GM21447 (cell line): ENCODE measurements around the gene MACROD2.
"Not testable (repeated sequence)": the region's sequence is repeated elsewhere in the genome, so short reads cannot be mapped to it uniquely, and the experiment has no call there.

Source experiments
- ATAC-seq: cut with Tn5 transposase; IDR thresholded peaks from one replicate; pipeline ENCODE4 v1.9.1; 2021; ENCODE audit not compliant: unreplicated experiment

The MACROD2 gene

DNA sequence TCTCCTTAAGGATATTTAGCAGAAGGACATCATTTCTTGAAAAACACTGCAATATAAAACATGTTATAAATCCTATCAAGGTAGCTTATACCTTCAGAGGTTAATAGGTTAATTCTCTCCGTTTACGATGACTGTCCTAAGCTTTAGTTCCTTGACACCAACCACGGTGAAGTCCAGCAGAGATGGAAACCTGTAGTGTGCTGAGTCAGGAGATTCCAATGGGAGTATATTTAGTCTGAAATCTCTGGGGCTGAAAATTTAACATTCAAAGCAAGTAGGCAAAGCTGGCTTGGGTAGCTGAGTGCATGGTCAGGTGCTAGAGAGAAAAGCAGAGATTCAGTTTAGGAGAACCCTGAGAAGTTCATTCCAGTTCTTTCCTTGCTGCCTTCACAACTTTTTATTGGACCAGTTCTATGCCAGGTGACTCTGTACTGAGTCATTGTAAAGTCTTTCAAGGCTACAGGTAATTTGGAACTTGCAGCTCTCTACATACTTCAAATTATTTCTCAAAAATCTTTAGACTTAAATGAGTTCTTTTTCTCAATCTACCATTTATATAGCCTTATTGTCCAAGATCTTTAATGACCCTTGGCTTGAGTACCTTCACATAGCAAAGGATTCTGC lies 1351.5 kb downstream of the MACROD2 start:
- no peak for ATAC-seq

DNA sequence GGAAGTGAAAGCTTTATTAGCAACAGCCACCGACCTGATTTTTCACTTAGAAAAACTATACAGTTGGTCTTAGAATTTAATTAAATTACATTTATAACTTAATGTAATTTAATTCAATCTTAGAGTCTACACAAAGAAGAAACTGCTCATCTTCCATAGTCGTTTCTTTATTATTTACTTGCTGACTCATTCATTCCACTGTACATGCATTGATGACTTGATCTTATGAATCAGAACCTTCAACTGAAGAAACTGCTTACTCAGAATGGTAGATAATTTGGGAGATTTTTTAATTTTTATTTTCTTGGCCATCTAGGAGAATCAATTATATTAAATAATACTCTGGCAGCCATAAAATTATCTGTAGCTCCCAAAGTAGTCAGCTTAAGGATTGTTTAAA lies 1363.7 kb downstream of the MACROD2 start:
- no peak for ATAC-seq

DNA sequence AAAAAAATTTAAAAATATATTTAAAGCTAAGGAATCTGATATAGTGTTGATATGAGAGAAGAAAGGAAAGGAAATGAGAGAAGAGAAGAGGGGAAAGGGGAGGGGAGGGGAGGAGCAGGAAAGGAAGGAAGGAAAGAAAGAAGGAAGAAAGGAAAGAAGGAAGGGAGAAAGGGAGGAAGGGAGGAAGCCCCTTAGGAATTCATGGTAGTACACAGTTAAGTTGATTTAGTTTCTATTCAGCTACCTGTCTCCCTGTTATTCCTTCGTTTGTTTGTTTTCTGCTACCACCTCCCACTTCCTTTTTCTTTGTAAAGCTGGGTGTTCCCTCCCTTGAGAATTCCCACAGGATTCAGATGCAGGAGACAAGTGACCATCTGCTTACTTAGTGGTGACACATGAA lies 1367.5 kb downstream of the MACROD2 start:
- no peak for ATAC-seq

DNA sequence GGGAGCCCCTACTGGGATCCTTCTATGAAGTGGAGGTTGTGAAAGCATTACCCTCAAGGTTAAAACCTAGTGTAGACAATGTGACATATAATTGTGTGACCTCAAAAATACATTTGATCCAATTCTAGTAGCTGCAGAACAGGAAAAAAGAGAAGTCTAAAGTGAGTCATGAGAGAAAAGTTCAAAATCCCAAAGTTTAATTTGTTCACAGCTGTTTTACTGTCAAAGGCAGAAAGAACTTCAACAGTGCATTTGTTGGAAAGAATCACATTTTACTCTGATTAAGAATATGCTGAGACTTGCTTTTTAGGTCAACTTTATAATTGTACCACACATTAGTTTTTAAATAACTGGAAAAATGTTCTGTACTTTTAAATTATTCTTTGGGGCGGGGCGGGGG lies 1369.5 kb downstream of the MACROD2 start:
- ATAC-seq = no peak

DNA sequence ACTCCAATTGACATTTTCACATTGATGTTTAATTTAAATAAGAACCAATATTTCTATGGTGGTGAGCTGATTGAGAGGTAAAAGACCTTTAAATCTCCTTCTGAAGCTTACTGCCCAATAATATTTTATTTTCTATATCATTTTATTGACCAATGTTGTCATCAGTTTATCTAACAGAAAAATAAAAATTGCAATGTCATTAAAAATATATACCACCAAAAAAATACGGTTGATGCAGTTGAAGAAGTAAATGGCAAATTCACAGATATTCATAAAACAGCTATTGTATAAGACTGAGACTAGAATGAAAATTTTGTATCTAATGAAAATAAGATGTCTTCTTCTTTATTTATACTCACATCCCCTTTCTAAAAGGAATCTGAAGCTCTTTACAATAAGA lies 1375.1 kb downstream of the MACROD2 start:
- no peak for ATAC-seq

DNA sequence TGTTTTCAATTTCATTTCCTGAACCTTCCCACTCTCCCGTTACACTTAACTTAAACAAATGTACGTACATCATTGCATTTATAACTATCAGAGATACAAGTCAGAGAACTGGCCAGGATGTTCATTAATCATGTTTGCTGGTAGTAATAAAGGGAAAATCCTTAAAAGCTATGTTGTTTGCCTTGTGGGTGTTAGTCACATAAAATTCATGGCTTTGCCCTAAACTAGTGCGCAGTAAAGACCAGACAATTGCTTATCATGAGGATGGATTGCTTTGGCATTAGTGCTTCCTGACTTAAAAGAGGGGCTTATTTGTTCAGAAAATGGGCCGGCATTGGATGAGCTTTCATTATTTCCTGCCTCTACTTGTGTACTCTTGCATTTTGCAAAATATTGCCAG lies 1379.4 kb downstream of the MACROD2 start:
- ATAC-seq = no peak

DNA sequence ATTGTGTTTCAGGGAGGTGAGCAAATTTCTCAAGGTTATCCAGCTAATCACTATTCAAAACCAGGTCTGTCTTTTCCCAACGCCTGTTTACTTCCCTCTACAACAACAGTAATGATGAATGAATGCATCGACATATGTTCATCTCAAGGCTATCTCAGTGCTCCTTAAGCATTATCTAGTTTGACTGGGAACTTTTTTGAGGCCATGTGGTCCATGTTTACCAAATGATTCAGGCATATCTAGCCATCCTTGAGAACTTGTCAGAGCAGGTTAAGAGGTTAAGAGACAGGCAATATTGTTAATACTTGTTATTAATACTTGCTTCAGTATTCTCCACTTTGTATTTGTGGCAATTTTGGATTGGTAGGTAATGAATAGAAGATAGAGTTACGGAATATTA lies 1380.5 kb downstream of the MACROD2 start:
- ATAC-seq = no peak

DNA sequence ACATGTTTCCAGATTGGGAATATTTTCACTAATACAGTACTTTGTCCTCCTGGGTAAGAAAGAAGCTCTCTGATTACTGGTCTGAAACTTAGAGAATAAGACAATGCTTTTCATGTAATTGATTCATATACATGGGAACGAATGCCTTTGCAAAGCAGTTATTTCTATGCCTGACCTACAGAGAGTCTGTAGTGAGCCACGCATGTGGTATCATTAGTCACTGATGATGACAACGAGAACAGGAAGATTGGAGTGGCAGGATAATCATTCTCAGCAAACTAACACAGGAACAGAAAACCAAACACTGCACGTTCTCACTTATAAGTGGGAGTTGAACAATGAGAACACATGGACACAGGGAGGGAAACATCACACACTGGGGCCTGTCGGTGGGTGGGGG lies 1382.3 kb downstream of the MACROD2 start:
- ATAC-seq = not testable (repeated sequence)

DNA sequence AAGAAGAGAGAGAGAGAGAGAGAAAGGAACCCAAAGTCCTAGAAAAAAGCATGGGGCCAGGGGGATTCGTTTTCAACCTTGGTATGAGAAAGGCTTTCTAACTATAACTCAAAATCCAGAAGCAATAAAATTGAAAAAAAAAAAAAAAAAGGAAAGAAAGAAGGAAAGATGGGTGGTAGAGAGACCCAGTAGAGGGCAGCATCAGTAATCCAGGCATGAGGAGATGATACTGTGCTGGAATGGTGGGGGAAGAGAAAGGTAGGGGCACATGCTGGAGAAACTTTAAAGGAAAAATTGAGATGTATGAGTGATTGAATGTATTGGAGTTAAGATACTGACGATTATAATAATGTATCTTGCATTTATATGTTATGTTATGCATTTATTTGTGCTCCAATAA lies 1382.8 kb downstream of the MACROD2 start:
- ATAC-seq = no peak

DNA sequence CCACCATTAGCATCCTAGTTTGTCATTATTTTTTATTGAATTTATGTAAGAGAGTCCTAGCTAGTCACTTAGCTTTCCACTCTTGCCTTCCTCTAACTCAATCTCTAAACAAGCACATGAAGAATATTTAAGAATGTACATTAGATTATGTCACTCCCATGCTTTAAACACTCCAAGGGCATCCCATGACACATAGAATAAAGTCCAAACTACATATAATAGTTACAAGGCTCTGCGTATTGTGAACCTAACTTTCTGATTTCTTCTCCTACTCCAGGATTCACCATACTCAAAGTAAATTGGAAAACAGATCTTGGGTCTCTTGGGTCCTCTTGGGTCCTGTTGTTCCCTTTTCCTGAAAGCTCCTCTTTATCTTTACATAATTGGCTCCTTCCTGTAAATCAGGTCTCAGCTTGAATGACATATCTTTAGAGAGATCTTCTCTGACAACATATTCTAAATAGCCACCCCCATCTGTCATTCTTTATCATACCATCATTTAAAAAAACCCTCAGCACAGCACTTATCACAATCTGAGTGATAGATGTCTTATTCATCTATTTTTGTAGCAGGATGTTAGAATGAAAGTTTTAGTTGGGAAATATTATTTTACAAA lies 1384.5 kb downstream of the MACROD2 start:
- no peak for ATAC-seq

DNA sequence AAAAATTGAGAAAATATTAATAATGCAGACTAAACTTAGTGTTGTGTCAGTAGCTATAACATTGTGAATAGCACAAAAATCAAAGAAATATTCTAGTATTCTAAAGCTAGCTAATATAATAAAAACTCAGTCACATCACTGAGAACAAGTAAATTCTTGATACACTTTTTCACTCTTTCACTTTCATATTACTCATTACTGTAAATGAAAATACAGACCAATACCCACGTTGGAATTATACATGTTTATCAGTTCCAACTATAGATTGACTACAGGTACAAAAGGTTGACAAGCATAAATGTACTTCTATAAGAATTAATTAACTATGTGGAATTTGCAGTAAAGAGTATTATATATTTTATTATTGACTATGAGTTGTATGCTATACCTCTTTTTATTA lies 1385.5 kb downstream of the MACROD2 start:
- no peak for ATAC-seq

DNA sequence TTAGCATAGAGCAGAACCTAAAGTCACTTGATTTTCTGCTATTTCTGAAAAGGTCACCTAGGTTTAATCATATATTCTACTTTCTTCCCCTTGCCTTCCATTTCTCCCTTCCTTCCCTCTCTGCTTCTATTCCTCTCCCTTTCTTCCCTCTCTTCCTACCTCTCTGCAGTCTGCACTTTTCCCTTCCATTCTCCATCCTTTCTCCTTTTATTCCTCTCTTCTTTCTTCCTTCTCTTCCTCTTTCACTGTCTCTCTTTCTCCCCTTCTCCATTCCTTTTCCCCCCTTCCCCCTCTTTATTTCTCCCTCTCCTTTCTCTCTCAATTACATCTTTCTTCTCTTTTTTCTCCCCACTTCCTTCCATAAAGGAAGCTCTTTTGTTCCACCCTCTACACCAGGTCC lies 1391.9 kb downstream of the MACROD2 start:
- no peak for ATAC-seq

DNA sequence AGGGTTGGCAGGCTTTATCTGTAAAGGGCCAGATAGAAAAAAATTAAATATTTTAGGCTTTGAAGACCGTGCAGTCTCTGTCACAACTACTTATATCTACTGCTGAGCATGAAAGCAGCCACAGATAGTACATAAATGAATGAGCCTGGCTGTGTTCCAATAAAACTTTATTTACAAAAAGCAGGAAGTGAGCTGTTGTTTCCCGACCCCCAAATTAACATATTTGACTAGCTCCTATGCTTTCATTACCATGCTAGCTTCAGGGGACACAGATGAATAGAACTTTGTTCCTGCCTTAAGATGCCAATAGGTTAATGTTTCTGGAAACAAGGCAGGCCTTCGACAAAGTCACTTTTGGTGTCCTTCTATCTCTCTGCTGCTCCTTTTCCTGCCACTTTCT lies 1400.1 kb downstream of the MACROD2 start:
- no peak for ATAC-seq

DNA sequence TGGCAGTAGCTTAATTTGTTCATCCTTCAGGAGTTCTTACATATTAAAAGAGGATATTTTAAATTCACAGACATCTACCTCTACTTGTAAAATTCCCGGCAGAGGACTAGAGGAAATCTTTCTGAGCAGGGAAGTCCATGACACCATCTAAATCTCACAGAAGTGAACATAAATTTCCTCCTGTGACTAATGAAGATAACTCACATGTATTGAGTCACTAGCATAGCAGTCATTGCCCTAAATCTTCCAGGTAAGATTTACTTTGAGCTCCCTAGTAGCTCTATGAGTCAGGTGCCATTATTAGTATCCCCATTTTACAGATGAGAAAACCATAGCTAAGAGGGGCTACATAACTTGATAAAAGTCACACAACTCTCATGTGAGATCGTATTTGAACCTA lies 1400.7 kb downstream of the MACROD2 start:
- ATAC-seq = no peak

DNA sequence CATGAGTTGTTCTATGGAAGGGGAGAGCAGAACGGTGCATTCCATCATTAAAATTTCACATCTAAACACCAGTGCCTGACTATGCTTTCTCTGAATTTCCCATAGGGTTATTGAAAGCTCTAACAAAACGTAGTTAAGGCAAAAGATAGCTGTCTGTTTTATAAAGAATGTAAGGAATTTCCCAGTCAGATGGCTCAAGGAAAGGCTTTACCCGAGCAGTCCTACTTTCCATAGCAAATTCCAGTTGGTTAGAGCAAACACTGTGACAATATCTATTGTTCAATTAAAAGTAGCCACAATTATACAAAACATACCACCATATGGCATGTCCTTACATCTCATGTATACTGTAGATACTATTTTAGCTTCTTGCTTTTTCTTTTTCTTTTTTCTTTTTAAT lies 1401.6 kb downstream of the MACROD2 start:
- ATAC-seq = no peak

DNA sequence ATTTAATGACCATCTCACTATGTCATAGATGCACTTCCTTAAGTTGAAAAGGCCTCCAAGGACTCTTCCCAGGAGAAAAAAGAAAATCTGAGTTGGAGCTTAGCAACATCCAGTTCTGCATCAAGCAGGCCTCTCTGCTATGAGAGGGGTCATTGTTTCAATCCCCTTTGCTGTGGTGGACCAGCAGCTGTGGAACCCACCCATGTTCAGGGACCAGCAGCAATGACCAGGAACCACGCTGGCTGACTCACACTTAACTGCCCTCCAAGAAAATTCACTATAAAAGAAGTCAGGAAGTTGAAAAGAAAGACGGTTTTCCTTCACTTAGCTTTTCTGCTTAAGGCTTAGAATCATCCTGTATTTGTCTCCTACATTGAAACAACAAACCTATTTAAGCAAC lies 1404.5 kb downstream of the MACROD2 start:
- ATAC-seq = no peak

DNA sequence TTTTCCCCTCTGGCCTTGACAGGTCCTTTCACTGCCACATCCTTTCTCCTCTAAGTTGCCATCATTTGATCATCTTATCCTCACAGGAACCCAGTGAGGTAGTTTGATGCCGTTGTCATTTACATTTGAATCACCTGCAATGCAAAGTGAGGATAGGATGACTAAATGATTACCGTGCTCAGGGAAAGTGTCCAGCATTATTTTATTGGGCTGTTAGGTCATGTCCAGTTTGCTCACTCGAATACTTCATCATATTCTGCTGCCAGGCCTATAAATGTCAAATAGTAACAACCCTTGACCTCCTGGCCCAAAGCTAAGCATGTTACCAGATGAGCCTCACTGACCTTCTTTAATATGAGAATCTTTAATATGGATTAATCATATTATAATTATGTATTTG lies 1410.8 kb downstream of the MACROD2 start:
- ATAC-seq = no peak

DNA sequence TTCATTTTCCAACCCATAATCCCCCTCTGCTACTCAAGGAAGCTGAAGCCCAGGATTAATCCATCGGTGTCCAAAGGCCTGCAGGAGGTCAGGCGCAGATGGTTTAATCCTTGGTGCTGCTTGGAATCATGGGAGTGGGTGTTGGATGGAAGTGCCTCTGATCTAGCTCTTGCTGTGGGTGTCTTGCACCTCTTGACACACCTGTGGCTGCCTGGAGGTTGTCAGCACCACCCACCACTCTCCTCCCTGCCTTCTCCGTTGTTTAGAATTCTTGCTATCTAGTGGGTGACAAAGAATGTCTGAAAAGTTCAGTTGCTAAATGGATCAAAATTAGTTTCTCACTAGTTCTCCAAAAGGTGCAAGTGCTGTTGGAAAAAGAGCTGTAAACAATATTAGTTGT lies 1416.5 kb downstream of the MACROD2 start:
- no peak for ATAC-seq

DNA sequence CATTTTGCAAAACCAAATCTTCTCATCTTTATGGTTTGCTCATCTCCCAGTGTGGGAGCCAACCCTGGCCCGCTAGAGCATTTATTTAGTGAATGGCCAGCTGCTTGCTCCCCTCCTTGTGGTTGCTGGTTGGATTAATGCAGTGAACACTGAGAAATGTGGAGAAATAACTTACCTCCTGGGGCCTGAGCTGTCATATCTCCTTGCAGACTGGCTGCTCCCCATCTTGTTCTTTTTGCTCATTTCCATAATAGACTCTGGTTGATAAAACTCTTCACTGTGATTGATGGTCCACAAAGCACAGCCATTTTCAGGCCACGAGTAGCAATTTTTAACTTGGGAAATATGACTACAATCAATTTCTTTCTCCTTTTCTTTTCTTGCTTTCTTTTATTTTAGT lies 1420.6 kb downstream of the MACROD2 start:
- ATAC-seq = no peak

DNA sequence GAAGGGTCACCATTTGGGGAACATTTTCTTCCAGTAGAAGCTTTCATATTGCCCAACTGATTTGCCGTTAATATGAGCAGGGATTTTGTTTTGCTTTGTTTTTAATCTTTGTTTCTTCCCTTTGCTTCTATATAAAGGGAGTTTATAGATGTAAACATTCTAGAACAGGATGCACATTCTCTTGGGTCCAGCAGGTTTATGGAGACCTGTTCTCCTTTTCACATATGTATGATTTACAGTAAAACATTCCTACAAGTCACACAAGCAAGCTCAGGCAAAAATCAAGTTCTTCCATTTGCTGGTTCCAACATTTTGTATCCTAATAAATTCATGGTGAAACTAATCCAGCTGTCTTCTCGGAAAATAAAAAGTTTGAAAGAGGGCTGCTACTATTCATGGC lies 1424.5 kb downstream of the MACROD2 start:
- ATAC-seq = no peak

DNA sequence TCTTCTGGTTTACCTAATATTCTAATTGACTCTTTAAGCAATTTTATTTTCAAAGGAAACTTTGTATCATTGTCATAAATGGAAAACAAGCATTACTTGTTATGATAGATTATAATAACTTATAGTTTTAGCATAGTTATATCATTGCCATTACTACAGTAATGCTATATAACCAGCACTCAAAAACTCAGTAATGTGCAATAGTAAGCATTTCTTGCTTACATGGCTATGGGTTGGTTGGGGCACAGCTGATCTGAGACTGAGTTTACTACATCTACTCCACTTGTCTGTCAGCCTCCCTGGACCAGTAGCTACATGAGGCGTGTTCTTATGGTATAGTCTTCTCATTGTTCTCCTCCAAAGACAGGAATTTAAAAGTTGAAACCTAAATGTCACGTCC lies 1427.7 kb downstream of the MACROD2 start:
- ATAC-seq = no peak

DNA sequence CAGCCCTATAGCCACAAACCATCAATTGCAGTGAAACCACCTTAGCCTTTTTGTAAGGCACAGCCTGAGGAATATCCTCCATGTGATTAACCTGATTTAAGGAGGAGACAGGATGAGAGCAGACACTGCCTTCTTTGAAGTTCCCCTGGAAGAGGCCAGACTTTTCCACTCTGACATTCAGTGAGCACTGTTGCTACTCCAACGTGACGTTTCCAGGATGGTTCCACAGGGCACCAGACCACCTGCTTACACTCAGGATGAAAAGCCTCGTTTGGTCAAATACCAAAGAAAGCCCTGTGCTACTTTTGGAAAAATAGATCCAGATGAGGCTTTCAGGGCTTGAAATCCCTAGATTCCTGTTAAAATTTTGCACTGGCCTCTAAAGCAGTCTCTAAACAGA lies 1444.2 kb downstream of the MACROD2 start:
- no peak for ATAC-seq
